ENCODE data around the gene HES7. TPM values are rescaled to one million over a fixed set of nuclear protein-coding genes. Genes with fewer than 3 reads are reported as not detected.

HES7 gene
- total and polyA plus RNA-seq, 9 of the 15 experiments (the other 6 are each of a cell fraction or from before 2014, with no cell fraction given) = 0.03 to 1.7 (median 0.14) TPM; not detected in 1

- TF ChIP-seq MGA (IDR thresholded peaks at IDR 0.05) = peak; percentile 87
- TF ChIP-seq IRF2 (CRISPR knock-in tag; IDR thresholded peaks at IDR 0.05) = no peak
- no peak for TF ChIP-seq KAT2B (IDR thresholded peaks at IDR 0.05; ENCODE audit: low read depth, low read length)
- TF ChIP-seq SP1 (CRISPR knock-in tag; IDR thresholded peaks at IDR 0.05) = no peak
- no peak for TF ChIP-seq YY1 (IDR thresholded peaks at IDR 0.05; ENCODE audit: borderline replicate concordance in 1 of 3, control insufficient read depth in 1 of 3, extremely low read depth in 1 of 3, insufficient read depth in 3 of 3, insufficient read length in 1 of 3, insufficient replicate concordance in 2 of 3, low read depth in 1 of 3, low read length in 2 of 3)
- peak; percentile 84 for TF ChIP-seq MAX (CRISPR knock-in tag; IDR thresholded peaks at IDR 0.05)
- TF ChIP-seq PTRF (tag; IDR thresholded peaks at IDR 0.05) = no peak
- TF ChIP-seq, protein P1, sequence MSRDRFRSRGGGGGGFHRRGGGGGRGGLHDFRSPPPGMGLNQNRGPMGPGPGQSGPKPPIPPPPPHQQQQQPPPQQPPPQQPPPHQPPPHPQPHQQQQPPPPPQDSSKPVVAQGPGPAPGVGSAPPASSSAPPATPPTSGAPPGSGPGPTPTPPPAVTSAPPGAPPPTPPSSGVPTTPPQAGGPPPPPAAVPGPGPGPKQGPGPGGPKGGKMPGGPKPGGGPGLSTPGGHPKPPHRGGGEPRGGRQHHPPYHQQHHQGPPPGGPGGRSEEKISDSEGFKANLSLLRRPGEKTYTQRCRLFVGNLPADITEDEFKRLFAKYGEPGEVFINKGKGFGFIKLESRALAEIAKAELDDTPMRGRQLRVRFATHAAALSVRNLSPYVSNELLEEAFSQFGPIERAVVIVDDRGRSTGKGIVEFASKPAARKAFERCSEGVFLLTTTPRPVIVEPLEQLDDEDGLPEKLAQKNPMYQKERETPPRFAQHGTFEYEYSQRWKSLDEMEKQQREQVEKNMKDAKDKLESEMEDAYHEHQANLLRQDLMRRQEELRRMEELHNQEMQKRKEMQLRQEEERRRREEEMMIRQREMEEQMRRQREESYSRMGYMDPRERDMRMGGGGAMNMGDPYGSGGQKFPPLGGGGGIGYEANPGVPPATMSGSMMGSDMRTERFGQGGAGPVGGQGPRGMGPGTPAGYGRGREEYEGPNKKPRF (IDR thresholded peaks at IDR 0.05; ENCODE audit: low read depth, low read length) = no peak
Measured at GRCh38 chr17:8122924-8123694, 797 bp downstream of the HES7 start (continued).

Data from K562 (cell line).